HG03342 (cell line): ENCODE measurements around the gene ABHD17B.
A peak's percentile ranks its signal among the peaks of the same experiment; 100 is the strongest.
"Not testable (repeated sequence)": the region's sequence is repeated elsewhere in the genome, so short reads cannot be mapped to it uniquely, and the experiment has no call there.

Experiments used
- ATAC-seq: cut with Tn5 transposase; IDR thresholded peaks from one replicate; pipeline ENCODE4 v1.9.1; 2021; ENCODE audit warnings: mild to moderate bottlenecking, moderate library complexity; ENCODE audit not compliant: unreplicated experiment

ABHD17B gene

DNA sequence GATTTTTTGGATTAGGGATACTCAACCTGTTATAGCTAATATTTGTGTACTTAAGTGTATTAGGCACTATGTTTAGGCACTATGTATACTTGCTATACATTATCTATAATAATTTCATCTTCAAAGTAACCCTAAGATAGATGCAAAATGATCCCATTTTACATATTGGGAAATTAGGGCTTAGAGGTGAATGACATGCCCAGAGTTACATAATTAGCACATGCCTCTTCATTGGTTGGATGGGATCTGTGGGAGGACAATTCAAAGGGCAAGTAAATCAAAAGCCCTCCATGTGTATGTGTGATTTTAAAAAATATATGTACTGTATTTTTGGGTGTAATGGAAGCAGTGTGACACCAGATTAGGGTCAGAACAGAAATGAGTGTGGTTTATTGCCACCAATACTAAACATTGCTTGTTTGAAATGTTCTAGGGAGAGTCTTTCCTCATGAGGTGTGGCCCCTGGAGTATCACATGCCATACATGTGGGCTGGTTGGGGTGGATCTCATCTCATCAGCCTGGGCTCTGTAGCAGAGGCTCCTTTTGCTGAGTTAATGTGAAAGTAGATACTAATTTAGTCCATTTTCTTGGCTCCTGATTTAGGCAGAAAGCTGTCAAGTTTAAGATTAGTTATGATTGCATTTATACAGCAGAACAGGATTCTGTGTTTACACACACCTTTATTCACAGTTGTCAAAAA, 6.0 kb upstream of the ABHD17B start:
- peak; percentile 75 for ATAC-seq

DNA sequence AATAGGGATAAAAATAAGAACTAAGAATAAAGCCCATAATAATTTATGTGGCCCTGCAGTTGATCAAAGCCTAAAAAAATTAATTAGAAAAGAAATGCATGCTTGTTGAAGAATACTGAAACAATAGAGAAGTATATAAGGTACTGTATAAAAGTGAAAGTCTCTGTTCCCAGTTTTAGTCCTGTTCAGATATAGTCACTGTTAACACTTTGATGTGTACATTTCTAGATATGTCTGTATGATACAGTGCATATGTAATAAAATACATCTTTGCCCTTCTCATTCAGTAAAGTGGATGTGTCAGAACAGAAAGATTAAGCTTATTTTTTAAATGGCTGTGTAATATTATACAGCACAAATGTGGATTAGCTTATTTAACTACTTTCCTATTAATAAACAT, 4.5 kb upstream of the ABHD17B start:
- ATAC-seq, result no peak

DNA sequence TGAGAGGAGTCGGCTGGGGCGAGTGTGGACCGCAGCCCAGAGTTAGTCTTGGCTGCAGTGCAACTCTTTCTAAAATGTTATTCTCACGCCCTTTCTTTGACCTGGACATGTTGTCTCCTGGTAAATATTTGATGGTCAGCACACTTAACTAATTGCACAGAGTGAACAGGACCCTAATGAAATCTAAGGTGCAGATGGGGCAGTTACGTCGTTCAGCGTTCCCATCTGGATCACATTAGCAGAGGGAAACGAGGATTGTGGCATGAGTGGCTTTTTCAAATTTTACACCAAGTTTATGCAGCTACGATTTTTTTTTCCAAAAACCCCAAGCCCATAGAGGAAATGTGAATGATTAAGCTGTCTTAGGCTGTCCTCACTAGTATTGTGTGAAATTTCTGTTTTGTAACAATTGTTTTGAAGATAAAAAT, 929 bp upstream of the ABHD17B start:
- ATAC-seq, result no peak

DNA sequence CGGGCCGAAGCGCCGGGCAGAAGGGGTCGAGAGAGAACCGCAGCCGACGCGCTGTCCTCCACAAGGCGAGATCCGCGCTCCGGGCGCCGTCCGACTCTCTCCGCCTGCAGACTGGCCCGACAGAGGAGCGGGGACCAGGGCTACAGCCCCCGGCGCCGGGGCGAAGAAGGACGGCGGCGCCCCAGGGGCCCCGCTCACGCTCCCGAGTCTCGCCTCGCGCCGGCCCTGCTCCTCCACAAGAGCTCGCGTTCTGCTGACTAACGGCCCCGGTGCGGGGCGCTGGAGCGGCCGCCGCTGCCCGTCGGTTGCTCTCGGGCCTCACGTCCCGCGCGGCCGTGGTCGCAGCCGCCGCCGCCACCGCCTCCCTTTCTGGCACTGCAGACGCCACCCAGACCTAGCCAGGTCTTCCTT, 338 bp downstream of the ABHD17B start:
- ATAC-seq, result peak; percentile 22

DNA sequence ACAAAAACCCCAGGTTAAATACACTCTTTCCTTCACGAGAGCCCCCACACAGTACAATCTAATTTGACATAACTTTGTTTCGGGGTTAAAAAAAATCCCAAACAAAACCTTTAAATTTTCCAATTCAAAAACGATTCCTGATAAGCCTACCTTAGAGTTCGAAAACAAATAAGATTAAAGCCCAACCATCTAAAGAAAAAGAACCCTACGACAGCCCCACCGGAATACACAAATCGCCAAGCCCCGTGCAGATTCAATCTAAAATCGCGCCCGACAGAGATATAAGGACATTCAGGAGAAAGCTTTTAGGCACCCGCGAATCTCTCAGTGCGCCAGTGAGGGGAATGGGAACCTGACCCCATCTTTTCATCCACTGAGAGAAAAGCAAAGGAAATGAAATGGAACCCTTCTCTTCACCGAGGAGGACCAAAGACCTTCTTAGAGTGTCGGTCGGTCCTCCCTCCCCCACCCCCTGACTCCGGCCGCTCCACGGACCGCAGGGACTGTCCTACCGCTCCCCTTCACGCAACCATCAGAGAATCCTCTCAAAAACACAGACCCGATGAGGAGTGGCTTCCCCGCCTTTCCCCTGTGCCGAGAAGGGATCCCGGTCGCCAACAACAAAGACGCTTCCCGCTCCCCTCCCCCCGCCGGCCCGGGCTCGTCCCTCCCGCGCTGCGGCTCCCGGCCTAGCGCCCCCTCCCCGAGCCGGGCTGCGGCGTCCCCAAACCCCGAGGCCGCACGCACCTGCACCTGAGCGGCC, 925 bp downstream of the ABHD17B start:
- ATAC-seq, result peak; percentile 7

DNA sequence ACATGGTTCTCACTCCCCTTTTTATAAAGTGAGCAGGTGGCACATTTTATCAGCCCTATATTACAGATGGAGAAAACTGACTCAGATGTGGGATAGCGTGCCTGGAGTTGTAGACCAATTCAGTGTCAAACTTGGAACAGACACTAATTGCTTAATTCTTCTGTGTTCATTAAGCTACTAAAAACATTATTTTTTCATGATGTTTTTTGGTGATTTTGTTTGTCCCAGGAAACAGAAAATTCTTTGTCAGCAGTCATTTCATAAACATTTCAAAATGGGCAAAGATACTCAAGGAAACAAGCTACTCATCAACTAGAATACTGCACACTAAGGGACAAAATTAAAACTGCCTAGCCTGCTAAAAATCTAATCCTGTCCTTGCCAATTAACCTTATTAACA, 2.2 kb downstream of the ABHD17B start:
- ATAC-seq, result no peak

DNA sequence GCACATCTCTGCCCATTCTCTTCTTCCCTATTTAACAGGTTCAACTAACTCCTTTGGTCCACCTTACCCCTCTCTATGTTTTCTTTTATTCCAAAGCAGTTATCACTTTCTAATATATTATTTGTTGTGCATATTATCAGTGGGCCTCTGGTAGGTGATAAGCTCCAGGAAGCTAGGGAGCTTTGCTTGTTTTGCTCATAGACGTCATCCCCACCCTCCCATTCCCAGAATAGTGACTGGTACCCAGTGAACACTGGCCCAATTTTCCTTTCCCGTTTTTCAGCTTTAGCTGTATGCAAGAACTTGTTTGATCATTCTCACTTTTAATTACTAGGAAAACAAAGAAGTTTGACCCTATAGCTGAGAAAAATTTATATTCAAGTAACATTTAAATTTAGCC, 6.9 kb downstream of the ABHD17B start:
- ATAC-seq, result no peak

DNA sequence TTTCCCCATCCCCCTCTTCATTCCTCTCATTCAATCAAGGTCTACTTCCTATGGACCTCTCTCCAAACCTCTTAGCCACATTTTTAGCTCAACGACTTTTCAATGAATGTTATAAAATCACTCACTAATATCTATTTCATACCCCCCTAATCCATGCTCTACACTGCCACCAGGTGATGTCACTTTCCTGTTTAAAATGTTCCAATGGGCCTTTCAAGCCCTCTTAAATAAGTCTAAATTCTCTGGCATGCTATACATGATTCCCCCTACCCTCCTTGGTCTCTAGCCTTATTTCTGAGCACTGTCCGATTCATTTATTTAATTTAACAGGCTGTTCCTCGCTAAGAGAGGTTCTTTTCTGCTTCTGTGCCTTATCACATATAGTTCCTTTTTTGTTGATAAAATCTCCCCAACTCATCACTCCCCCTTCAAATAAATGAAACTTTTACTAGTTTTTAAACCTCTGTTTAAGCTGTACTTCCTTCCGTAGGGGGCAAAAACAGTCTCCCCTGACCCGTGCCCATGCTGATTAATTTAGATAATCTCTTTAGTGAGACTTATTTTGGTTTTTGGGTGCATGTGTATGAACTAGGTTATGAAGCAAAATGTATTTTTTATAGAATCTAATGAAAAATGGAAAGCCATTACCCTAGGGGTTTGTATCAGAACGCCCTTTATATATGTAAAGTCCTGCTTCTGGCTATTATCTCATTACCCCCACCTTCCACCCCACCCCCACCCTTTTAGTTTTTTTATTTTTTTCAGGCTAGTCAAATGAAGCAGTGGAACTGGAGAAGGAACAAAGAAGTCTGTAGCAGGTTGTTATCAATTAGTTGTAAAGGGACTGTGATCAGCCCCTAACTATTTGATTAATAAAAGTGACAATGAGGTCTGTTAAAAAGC, 9.0 kb downstream of the ABHD17B start:
- ATAC-seq, result no peak

DNA sequence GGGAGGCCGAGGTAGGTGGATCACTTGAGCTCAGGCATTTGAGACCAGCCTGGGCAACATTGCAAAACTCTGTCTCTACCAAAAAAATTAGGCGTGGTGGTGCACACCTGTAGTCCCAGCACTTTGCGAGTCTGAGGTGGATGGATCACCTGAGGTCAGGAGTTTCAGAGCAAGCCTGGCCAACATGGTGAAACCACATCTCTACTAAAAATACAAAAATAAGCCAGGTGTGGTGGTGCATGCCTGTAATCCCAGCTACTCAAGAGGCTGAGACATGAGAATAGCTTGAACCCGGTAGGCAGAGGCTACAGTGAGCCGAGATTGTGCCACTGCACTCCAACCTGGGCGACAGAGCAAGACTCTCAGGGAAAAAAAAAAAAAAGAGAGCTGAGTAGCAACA, 12.2 kb downstream of the ABHD17B start:
- not testable (repeated sequence) for ATAC-seq

DNA sequence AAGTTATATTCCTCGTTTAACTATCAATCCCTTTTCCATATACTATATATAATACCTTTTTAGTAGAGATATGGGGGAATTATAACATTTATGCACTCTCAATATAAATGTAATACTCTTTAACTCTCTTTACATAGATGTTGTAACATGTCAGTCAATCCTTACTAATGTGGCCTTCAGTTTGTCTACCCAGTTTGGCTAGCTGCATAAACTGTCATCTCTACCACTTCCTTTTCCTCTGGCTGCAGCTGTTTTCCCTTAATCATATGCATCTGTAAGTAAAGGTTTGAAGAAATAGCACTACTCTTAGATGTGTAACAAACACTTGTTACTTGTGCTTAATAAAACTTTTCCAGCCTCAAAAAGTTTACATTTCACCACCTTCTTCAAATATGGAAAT, 13.4 kb downstream of the ABHD17B start:
- ATAC-seq, result peak; percentile 52

DNA sequence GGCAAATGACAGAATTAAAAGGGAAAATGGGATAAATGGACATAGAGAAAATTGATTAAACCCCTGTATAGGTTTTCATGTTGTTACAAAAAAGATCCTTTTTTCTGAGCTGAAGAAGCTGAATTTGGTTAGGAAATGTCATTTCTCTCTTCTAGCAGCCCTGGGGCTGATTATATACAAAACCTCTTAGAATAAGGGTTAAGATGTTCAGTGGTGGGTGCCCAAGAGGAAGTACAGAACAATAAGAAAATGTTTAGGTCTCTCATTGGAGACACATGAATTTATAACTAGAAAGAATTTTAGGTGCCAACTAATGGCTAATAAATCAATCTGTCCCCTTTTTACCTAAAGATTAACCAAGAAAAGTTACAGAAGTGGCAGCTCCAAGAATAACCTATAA, 14.2 kb downstream of the ABHD17B start:
- ATAC-seq, result no peak

DNA sequence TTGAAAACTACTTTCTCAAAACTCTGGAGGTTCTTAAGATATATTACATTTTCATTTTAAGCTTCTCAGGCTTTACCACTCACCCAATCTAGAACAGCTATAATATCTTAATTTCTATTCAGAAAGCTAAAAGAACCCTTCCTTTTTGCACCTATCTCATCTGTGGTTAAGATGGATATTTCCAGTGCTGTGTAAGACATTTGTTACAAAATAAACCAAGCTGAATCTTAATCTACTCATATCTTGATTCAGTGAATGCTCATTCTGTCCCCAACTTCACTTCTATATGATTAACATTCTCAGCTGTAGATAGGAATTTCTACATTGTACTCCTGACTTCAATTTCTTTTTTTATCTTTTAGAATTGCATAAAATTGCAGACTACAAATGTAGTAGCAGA, 15.0 kb downstream of the ABHD17B start:
- no peak for ATAC-seq

DNA sequence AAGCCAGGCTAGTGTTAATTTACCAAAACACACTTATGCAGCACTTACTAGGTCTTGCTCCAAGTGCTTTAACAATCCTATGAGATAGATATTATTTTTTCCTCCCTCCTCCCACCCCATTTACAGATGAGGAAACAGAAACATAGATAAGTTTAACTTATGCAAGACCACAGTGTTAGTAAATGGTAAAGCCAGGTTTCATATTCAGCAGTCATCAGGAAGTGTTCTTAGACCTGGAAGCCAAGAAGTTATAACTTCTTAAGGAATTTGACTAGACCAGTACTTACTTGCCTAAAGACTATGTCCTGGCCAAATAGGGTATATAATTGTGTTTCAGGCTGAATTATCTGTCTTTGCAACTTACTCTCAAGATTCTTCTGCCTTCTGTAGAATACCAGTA, 15.9 kb downstream of the ABHD17B start:
- ATAC-seq, result no peak

DNA sequence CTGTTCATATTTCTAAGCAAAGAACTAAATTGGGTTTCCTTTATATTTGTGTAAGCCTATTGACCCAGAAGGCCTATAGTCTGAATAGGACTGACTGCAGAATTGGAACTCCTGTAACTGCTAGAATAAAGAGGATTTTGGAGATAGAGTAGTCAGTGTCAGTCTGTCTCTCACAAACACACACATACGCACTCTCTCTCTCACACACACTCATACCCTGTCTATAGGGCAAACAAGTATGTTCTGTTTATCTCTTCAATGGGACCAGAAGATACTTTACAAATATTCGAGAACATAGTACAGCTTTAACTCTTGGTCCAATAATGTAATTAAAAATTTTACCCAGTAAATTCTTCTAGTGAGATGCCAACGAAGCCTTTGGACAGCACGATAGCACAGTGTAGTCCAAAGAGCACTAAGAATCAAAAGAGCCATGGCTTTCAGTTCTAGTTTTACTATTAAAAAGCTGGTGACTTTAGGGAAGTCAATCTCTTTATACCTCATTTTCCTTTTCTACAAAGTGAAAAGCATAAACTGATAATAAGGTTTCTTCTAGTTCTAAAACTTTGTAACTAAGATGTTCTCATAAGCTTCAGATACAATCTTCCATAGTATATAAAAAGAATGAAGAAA, 19.3 kb downstream of the ABHD17B start:
- no peak for ATAC-seq

DNA sequence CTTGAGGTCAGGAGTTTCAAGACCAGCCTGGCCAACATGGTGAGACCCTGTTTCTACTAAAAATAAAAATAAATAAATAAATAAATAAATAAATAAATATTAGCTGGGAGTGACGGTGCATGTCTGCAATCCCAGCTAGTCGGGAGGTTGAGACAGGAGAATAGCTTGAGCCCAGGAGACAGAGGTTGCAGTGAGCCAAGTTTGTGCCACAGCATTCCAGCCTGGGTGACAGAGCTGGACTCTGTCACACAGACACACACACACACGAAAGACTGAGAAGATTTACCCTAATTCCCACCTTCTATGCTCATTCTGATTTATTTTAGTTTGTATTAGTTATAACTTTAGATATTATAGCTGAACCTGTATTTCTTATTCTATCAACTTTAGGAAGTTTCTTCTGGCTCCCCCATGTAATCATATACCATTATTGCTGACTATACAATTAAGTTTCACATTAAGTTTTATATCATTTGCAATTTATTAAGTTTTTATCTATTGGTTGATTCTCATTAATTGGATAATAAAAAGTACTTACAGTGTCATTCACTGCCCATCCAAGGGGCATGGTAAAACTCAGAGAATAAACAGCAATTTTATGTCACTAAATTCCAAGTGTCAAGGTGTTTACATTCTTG, 20.8 kb downstream of the ABHD17B start:
- no peak for ATAC-seq

DNA sequence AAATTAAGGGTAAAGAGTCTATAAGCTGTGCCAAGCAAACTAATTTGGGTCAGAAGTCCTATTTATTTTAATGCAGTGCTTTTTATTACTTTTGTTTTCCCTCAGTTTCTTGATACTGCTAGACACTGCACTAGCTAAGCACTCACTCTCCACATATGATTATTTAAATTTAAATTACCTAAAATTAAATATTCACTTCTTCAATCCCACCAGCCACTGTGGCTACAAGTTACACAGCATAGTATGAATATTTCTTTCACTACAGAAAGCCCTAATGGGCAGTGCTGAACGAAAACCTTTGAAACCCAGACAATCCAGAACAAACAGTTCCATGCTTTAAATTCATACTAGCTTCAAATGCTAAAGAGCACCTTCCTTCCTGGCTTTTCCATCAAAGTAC, 23.6 kb downstream of the ABHD17B start:
- no peak for ATAC-seq

DNA sequence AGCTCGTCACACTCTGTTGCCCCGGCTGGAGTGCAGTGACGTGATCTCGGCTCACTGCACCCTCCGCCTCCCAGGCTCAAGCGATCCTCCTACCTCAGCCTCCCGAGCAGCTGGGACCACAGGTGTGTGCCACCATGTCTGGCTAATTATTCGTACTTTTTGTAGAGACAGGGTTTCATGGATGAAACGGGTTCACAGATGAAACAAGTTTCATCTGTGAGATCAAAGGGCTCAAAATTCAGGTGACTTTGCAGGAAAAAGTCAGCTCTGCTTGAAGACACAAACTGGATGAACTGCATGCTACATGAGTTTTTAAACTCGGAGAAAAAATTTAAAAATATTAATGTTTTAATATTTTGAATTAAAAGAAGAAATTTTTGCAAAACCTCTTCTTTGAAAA, 24.5 kb downstream of the ABHD17B start:
- ATAC-seq, result no peak

DNA sequence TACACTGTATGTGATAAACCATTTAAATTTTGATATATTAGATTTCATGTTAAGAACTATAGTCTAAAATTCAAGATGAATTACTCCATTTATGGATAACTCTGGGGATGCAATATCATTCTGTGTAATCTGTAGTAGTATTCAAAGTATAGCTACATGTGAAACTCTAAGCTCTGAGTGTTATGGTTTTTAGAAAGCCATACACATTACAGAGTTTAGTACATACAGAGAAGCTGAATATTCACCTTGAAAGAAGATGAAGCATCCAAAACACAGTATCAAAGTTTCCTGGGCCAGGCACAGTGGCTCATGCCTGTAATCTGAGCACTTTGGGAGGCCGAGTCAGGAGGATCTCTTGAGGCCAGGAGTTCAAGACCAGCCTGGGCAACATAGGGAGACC, 25.0 kb downstream of the ABHD17B start:
- no peak for ATAC-seq

DNA sequence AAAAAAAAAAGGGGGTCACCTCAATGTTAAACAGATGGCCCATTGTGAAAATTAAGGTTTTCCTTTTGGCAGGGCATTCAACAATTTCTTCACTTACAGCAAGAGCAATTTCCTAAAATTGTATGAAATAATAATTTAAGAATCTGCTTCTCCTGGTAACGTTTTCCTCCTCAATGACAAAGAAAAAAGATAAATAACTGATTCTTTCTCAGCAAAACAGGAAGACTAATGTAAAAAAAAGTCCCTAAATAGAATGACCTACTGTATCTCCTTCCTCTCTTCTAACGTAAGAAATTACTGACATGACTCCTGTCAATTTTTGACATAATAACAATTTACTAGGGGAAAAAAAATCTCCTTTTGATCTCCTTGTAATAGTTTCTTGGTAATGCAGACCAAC, 25.5 kb downstream of the ABHD17B start:
- no peak for ATAC-seq

DNA sequence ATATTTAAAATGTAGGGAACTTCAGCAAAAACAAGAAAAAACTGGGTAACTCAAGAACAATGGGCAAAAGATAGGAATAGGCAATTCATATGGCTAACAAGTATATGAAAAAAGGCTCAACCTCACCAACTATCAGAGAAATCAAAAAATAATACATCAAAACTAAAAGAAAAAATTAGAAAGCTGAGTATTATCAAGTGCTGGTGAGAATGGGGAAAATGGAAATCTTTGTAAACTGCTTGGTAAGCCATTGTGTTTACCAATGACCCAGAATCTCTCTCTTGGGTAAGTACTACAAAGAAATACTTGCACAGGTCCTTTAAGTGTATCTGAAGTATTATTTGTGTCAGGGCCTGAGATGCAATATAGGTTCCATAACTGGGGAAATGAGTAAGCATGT, 27.0 kb downstream of the ABHD17B start:
- no peak for ATAC-seq
